ENCODE measurements around the gene ABHD8.

DNA sequence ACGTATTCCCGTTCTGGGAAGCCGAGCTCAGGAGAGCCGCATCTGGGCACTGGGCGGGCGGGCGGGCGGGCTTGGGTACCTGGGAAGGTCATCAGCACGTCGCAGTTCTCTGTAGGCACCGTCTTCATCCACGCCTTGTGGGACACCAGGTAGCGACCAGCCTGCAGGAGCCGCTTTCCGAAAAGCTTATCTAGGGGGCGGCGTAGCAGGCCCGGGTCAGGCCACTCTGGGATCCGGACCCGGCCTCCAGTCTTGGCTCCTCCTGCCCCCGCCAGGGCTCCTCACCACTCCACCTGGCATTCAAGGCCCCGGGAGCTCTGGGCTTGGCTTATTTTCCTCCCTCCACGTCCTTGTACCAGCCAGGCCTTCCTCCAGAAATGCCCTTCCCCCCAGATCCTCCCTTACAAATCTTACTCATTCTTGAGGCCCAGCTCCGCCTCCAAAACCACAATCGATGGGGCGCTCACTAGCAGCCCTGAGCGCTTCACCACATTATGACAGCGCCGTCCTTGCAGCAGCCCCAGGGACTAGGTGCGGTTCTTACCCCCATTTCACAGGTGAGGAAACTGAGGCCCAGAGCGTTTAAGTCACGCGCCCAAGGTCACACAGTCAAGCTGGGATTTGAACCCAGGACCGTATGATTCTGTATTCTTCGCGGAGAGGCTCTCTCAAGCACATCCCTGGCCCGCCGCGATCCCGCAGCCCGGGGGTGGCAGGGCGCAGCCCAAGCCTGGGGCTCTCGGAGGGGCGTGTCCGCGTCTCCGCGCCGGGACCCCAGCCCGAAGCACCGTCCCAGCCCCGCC is 30.6 kb upstream of the ABHD8 start:
- TF ChIP-seq, protein P1, sequence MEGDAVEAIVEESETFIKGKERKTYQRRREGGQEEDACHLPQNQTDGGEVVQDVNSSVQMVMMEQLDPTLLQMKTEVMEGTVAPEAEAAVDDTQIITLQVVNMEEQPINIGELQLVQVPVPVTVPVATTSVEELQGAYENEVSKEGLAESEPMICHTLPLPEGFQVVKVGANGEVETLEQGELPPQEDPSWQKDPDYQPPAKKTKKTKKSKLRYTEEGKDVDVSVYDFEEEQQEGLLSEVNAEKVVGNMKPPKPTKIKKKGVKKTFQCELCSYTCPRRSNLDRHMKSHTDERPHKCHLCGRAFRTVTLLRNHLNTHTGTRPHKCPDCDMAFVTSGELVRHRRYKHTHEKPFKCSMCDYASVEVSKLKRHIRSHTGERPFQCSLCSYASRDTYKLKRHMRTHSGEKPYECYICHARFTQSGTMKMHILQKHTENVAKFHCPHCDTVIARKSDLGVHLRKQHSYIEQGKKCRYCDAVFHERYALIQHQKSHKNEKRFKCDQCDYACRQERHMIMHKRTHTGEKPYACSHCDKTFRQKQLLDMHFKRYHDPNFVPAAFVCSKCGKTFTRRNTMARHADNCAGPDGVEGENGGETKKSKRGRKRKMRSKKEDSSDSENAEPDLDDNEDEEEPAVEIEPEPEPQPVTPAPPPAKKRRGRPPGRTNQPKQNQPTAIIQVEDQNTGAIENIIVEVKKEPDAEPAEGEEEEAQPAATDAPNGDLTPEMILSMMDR (conservative IDR thresholded peaks at IDR 0.05; ENCODE audit: low read depth in 2 of 2), result peak; percentile 10 to 34; a peak in 3 of 4 replicates
- TF ChIP-seq, protein P2, sequence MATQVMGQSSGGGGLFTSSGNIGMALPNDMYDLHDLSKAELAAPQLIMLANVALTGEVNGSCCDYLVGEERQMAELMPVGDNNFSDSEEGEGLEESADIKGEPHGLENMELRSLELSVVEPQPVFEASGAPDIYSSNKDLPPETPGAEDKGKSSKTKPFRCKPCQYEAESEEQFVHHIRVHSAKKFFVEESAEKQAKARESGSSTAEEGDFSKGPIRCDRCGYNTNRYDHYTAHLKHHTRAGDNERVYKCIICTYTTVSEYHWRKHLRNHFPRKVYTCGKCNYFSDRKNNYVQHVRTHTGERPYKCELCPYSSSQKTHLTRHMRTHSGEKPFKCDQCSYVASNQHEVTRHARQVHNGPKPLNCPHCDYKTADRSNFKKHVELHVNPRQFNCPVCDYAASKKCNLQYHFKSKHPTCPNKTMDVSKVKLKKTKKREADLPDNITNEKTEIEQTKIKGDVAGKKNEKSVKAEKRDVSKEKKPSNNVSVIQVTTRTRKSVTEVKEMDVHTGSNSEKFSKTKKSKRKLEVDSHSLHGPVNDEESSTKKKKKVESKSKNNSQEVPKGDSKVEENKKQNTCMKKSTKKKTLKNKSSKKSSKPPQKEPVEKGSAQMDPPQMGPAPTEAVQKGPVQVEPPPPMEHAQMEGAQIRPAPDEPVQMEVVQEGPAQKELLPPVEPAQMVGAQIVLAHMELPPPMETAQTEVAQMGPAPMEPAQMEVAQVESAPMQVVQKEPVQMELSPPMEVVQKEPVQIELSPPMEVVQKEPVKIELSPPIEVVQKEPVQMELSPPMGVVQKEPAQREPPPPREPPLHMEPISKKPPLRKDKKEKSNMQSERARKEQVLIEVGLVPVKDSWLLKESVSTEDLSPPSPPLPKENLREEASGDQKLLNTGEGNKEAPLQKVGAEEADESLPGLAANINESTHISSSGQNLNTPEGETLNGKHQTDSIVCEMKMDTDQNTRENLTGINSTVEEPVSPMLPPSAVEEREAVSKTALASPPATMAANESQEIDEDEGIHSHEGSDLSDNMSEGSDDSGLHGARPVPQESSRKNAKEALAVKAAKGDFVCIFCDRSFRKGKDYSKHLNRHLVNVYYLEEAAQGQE (IDR thresholded peaks at IDR 0.05; ENCODE audit: unreplicated experiment), result no peak
- TF ChIP-seq ZNF331 (CRISPR knock-in tag; IDR thresholded peaks at IDR 0.05; ENCODE audit: low read depth), result no peak
